Activated CD4-positive, CD25-positive, alpha-beta regulatory T cell treated with anti-CD3 and anti-CD28 coated beads, Interleukin-2, amount 50 U/mL, for 16 hours (primary cell): Measurements from ENCODE around the gene GID4.

Source experiments
- DNase-seq: peaks from one replicate; pipeline ENCODE4 v3.0.0-alpha.2; 2020; ENCODE audit warnings: low read depth, low spot score

GID4 gene

DNA sequence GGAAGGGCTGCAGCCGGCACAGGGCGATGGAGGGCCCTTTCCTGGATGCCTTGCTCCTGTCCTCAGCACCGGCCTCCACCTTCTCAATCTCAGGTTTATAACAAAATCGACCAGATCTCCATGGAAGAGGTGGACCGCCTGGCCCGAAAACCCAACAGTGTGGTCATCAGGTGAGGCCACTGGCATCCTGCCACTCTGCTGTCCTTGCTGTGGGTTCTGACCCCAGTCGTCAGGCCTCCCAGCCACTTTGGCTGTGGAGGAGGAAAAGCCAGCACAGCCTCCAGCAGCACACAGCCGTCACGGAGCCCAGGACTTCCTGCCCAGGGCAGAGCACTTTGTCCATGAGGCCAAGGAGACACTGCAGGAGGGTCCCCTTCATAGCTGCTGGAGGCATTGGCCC lies 62.6 kb downstream of the GID4 start:
- no peak for DNase-seq

- DNase-seq, result no peak
Measured at GRCh38 chr17:18102640-18103039, 63.4 kb downstream of the GID4 start.

GRCh38 chr17:18105027-18105426 lies 65.8 kb downstream of the GID4 start:
- no peak for DNase-seq

DNA sequence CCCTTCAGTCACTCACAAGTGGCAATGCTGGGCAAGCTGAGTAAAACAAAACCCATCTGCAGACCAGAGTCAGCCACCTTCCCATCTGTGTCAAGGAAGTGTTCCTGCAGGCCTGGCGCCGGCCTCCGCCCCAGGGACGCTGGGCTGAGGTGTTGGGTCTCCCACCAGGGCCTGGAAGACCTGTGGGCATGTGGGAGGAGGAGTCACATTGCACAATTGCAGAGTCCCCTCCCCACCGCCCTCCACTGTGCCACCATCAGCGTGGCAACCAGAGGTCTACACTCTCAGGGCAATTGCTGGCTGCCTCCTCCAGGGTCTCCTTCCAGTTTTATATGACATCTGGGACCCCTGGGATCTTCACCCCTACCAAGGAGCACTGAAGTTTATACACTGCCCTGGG lies 66.4 kb downstream of the GID4 start:
- no peak for DNase-seq

DNA sequence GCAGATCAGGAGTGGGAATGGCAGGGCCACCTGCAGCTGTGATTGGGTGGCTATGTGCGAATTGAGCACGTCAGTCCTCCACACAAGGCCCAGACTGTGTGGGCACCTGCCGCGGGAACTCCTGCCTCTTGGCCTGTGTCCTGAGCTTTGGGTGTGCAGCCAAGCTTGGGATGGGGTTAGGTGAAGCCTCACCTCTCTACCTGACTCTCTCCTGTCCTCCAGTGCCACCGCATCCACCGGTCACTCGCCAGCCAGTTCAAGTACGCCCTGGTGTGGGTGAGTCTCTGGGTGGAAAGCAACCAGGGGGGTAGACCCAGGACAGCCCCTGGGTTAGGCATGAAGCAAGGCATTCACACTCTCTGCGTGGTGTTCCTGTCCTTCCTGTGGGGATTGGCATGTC lies 67.0 kb downstream of the GID4 start:
- DNase-seq, result no peak

GRCh38 chr17:18107061-18107790 lies 68.0 kb downstream of the GID4 start:
- no peak for DNase-seq

DNA sequence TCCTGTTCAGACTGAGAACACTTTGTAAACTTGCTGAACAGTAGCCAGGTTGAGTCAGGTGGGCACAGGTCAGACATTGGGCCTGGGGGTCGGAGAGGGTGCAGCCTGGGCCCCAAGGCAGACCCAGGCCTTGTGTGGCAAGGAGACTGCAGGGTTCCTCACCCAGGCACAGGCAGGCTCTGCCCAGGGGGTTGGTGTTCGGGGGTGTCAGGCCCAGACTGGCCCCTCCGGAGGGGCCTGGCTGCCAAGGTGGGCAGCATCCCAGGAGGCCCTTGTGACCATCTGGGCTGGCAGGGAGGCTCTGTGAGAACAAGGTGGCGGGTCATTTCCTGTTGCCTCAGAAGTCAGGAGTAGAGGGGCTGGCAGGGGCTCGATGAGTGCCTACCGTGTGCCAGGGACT lies 68.8 kb downstream of the GID4 start:
- DNase-seq, result no peak

- no peak for DNase-seq
Measured at GRCh38 chr17:18108401-18109312, 69.4 kb downstream of the GID4 start, which contains the start of gene MYO15A. MYO15A (plus strand) TSS chr17:18108756; CDS start chr17:18118801, 10,045 bp downstream.

DNA sequence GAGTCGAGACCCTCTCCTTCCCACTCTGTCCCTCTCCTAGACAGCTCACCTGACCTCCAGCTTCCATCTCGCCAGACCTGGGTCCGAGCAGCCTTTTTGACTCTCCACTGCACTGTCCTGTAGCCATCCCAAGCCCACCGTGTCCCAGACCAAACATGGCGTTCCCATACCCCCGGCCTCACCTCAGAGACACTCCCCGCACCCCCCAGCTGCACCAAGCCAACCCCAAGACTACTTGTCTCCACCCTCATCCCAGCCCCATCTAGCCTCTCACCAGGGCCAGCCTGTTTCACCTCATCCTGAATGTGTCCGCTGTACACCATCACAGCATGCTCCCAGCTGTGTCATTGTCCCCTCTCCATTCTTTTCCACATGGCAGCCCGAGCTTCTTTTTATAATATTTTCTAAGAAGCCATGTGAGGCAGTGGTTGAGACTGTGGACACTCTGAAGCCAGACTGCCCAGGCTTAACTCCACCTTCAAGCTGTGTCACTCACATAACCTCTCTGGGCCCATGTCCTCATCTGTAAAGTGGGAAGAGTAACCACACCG lies 70.8 kb downstream of the GID4 start:
- no peak for DNase-seq

DNA sequence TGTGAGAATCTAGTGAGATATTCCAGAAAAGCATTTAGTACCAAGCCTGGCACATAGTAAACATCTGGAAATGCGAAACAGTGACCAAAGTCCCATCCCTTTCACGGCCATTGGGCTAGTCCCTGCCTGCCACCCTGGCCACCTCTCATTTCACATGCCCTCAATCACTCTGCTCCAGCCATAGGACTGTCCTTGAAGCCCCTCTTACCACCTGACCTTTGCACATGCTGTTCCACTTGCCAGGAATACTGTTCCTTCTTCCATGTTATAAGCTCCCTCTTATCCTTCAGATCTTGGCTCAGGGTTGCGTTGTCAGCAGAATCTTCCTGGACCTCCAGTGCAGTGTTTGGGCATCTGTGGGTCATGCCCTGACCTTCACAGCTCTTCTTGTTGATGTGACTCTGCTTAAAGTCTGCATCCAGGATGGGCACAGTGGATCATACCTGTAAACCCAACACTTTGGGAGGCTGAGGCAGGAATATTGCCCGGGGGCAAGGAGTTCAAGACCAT lies 71.5 kb downstream of the GID4 start:
- no peak for DNase-seq

GRCh38 chr17:18111330-18111971 lies 72.2 kb downstream of the GID4 start:
- DNase-seq, result no peak

DNA sequence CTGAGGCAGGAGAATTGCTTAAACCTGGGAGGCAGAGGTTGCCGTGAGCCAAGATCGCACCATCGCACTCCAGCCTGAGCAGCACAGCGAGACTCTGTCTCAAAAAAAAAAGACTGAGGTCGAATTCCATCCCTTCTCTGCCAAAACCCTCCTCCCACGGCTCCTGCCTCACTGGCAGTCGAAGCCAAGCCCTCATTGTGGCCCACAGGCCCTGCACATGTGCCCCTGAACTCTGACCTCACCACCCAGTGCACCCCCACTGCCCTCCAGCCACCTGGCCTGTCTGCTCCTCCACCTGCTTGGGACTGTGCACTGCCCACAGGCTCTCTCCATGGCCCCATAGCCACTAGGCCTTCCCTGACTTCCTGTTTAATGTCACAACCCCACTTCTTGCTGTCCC lies 76.3 kb downstream of the GID4 start:
- DNase-seq, result no peak

DNA sequence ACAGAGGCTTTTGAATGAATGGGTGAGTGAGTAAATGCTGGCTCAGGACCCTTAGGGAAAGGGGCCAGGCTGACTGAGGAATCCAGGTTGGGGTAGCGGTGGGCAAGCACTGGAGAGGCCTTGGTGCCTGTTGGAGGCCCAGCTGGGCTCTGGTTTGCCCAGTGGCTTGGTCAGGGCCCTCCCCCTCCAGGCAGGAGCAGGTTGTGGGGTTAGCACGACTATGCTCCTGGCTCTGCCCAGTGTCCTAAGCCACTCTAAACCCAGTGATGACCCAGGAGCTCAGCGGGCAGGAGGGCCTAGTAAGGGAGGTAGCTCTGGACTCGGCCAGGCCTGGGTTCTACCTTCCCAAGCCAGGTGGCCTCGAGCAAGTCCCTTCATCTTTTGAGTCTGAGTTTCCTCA lies 76.9 kb downstream of the GID4 start:
- no peak for DNase-seq

DNA sequence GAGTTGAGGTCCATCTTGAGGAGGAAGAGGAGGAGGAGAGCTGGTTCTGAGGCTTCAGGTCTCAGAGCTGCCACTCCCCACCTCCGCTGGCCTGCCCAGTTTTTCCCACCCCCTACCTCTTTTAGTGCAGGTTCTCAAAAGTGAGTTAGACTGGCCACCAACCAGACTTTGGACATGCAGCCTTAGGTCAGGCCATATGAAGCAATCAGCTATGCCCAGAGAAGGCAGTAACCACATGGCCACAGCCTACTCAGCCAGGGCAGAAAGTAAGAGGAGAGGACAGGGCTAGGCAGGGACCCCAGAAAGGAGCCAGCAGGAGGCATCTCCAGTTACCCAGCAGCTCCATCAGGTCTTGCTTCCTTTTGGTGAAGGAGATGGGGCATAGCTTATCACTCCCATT lies 78.3 kb downstream of the GID4 start:
- no peak for DNase-seq
